ENCODE data around the gene GLB1L.

The GLB1L gene

GRCh38 chr2:219214786-219215185 lies 30.5 kb downstream of the GLB1L start:
- no peak for DNase-seq (ENCODE audit: low spot score)
- H3K4me3 ChIP-seq = no peak overlapping the region
- TF ChIP-seq, protein P1, sequence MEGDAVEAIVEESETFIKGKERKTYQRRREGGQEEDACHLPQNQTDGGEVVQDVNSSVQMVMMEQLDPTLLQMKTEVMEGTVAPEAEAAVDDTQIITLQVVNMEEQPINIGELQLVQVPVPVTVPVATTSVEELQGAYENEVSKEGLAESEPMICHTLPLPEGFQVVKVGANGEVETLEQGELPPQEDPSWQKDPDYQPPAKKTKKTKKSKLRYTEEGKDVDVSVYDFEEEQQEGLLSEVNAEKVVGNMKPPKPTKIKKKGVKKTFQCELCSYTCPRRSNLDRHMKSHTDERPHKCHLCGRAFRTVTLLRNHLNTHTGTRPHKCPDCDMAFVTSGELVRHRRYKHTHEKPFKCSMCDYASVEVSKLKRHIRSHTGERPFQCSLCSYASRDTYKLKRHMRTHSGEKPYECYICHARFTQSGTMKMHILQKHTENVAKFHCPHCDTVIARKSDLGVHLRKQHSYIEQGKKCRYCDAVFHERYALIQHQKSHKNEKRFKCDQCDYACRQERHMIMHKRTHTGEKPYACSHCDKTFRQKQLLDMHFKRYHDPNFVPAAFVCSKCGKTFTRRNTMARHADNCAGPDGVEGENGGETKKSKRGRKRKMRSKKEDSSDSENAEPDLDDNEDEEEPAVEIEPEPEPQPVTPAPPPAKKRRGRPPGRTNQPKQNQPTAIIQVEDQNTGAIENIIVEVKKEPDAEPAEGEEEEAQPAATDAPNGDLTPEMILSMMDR (IDR thresholded peaks at IDR 0.05) = no peak
- H3K27ac ChIP-seq = no peak overlapping the region

GRCh38 chr2:219214141-219214540 lies 31.1 kb downstream of the GLB1L start:
- Histone ChIP-seq H3K4me3 (no peak overlapping the region), H3K27ac (no peak overlapping the region)
- TF ChIP-seq, protein P1 (IDR thresholded peaks at IDR 0.05) = no peak
- DNase-seq (ENCODE audit: low spot score) = peak; percentile 46

- Histone ChIP-seq H3K27ac (no peak overlapping the region), H3K4me3 (no peak overlapping the region)
- peak; percentile 47 for DNase-seq (ENCODE audit: low spot score)
- TF ChIP-seq, protein P1 (IDR thresholded peaks at IDR 0.05) = no peak
Measured at GRCh38 chr2:219213486-219214071, 31.7 kb downstream of the GLB1L start.

DNA sequence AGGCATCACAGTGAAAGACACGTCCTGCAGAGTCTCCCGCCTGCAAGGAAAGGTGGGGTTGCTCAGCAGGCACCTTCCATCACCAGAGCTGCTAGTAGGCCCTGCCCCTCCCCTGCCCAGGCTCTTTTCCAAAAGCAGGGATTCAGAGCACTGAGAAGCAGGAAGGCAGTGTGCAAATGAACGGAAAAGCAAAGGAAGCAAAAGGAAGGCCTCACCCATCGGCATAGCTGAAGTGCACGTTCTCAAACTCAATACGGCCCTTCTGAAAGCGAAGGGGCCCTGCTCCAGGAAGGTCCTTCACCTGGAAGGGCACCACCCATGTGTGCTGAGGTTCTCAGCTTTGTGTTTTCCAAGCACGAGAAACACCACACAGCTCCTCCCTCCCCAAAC lies 32.2 kb downstream of the GLB1L start:
- no peak overlapping the region for H3K27ac ChIP-seq
- H3K4me3 ChIP-seq = no peak overlapping the region
- no peak for DNase-seq (ENCODE audit: low spot score)
- TF ChIP-seq, protein P1 (IDR thresholded peaks at IDR 0.05) = no peak

DNA sequence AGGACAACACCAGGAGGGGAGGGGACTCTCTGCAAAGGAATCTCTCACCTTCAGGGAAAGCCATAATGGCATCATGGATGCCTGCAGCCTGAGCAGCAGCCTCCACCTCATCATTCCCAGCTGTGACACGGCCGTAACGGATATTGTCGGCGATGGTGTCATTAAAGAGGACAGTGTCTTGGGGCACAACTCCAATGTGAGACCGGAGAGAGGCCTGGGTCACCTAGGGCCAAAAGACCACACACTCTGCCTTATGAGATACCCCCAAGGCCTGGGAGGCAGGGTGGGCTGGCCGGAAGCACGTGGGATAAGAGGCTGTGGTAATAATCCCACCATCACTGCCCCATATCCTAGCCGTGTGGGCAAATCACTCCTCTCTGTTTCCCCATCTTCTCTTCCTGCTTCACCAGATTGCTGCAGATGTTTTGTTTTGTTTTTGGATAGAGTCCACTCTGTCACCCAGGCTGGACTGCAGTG lies 34.3 kb downstream of the GLB1L start:
- H3K4me3 ChIP-seq = no peak overlapping the region
- H3K27ac ChIP-seq = no peak overlapping the region
- DNase-seq (ENCODE audit: low spot score) = no peak
- TF ChIP-seq, protein P1 (IDR thresholded peaks at IDR 0.05) = no peak

GRCh38 chr2:219210196-219210885 lies 34.9 kb downstream of the GLB1L start:
- Histone ChIP-seq H3K4me3 (no peak overlapping the region), H3K27ac (no peak overlapping the region)
- no peak for DNase-seq (ENCODE audit: low spot score)
- TF ChIP-seq, protein P1 (IDR thresholded peaks at IDR 0.05) = no peak
